OCI-LY1 (cell line): Measurements from ENCODE around the gene C1QTNF9B.

Experiments used
- CTCF ChIP-seq: fragments of 200-600 bp; sonication (generic), shearing (Covaris generic); IDR thresholded peaks from 2 replicates; pipeline ENCODE4 v1.5.1; 2017; ENCODE audit warnings: mild to moderate bottlenecking, antibody characterized with exemption, low read length, moderate library complexity, mixed read lengths
- EZH2 ChIP-seq: fragments of 200-600 bp; sonication (generic), shearing (Covaris generic); IDR thresholded peaks from 2 replicates; pipeline ENCODE4 v1.8.0; 2017; ENCODE audit warnings: borderline replicate concordance, mixed run types, mild to moderate bottlenecking, antibody characterized with exemption, low read length, moderate library complexity, mixed read lengths

DNA sequence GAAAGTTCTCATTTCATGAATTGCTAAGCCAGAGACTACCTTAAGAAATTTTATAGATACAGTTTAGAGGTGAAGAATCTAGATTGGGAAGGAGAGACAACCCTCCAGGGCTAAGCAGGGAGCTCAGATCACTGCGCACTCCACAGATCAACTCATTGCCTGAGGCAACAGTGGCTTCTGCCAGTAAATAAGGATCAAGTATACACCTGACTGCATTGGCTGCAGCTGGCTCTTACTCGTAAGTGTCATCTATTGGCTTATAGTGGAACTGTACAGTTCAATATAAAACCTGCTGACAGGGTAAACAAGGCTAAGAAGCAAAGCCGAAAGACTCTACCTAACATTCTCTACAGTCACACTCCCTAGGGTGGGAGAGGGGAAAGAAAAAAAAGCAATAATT is 18.0 kb upstream of the C1QTNF9B start:
- TF ChIP-seq EZH2: no peak
- no peak for TF ChIP-seq CTCF
